HCT116 (cell line): ENCODE measurements around the gene SP140L.

Experiments
- EZH2 ChIP-seq: fragments of 200-600 bp; sonication (generic); IDR thresholded peaks from 2 replicates; pipeline ENCODE4 v1.6.1; 2017; ENCODE audit warnings: antibody characterized with exemption, mixed run types
- EZH2phosphoT487 ChIP-seq: fragments of 200-600 bp; IDR thresholded peaks from 2 replicates; pipeline ENCODE4 v1.6.1; 2018; ENCODE audit warnings: antibody characterized with exemption, borderline replicate concordance
- POLR2AphosphoS5 ChIP-seq: IDR thresholded peaks from 2 replicates; pipeline ENCODE4 v1.6.1; 2011; ENCODE audit warnings: mild to moderate bottlenecking, low read depth, low read length, moderate library complexity
- SIN3A ChIP-seq: IDR thresholded peaks from 2 replicates; pipeline ENCODE4 v1.6.1; 2012; ENCODE audit warnings: low read depth
- SP1 ChIP-seq: IDR thresholded peaks from 2 replicates; pipeline ENCODE4 v1.6.1; 2012; ENCODE audit warnings: low read depth
- TF ChIP-seq, protein P1 (sequence below), 3 experiments: fragments of 200-600 bp in 1 of 3; sonication (generic) in 1 of 3; IDR thresholded peaks in 2 of 3; conservative IDR thresholded peaks in 1 of 3; 2 replicates each; pipeline ENCODE4 v1.5.1; 2012 to 2017; ENCODE audit warnings: low read depth in 2 of 3, low read length in 2 of 3, antibody characterized with exemption in 1 of 3, borderline replicate concordance in 1 of 3, control low read depth in 1 of 3, mild to moderate bottlenecking in 1 of 3, mixed read lengths in 1 of 3, mixed run types in 1 of 3, moderate library complexity in 1 of 3; ENCODE audit not compliant: insufficient read depth in 1 of 3

DNA sequence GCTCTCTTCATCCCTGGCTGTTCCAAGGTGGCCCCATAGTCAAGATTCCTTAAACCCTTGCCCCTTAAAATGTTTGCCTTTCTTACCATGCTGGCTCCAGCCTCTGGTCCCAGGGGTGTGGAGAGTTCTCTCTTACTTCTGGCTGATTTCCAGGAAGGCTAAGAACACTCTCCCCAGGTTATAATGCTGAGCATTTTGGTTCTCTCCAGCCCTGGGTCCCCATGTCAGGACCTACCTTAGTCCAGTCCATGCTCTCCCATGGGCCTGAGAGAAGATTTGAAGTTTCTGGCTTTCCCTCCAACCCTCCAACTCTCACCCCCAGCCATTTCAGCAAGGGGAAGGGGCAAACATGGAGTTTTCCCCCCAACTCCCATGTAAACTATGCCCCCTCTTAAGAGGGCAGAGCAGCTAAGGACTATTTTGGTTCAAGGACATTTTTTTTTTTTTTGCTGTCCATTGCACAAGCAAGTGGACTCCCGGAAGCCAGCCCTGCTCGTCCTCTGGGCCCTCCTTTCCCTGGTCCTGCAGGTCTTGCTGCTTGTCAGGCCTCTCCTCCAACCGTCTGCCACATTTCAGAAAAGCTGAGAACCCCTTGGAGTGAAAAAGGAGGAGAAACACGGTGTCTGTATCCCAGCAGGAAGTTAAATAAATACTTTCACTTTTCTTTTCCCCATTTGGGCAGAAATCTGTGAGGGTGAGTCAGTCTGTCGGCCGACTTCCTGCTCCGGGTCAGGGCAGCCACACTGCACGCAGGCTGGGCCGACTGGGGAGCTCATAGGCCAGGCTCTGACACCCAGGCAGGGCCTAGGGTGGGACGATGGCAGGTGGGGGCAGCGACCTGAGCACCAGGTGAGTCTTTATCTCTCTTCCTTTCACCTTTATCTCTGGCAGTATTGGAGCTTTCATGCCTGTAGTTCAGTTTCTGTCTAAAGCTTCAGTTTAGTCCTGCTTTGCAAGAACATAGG lies at the start of gene SP140L:
- TF ChIP-seq, protein P1, sequence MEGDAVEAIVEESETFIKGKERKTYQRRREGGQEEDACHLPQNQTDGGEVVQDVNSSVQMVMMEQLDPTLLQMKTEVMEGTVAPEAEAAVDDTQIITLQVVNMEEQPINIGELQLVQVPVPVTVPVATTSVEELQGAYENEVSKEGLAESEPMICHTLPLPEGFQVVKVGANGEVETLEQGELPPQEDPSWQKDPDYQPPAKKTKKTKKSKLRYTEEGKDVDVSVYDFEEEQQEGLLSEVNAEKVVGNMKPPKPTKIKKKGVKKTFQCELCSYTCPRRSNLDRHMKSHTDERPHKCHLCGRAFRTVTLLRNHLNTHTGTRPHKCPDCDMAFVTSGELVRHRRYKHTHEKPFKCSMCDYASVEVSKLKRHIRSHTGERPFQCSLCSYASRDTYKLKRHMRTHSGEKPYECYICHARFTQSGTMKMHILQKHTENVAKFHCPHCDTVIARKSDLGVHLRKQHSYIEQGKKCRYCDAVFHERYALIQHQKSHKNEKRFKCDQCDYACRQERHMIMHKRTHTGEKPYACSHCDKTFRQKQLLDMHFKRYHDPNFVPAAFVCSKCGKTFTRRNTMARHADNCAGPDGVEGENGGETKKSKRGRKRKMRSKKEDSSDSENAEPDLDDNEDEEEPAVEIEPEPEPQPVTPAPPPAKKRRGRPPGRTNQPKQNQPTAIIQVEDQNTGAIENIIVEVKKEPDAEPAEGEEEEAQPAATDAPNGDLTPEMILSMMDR (IDR thresholded peaks at IDR 0.05 in 2 of 3, conservative IDR thresholded peaks at IDR 0.05 in 1 of 3; ENCODE audit: borderline replicate concordance in 1 of 3, insufficient read depth in 1 of 3, low read depth in 2 of 3, low read length in 2 of 3), result no peak
- TF ChIP-seq SP1 (peak; percentile 57), SIN3A (peak; percentile 78; the same call in 1 of the 2 replicates), POLR2AphosphoS5 (peak; percentile 86), EZH2 (no peak), EZH2phosphoT487 (no peak)
